HG03060 (cell line): ENCODE results near the gene KRTAP12-4.
"Not testable (repeated sequence)": the region's sequence is repeated elsewhere in the genome, so short reads cannot be mapped to it uniquely, and the experiment has no call there.

Experiments used
- ATAC-seq: cut with Tn5 transposase; IDR thresholded peaks from one replicate; pipeline ENCODE4 v1.9.1; 2021; ENCODE audit warnings: low read depth, moderate number of reproducible peaks; ENCODE audit not compliant: unreplicated experiment

KRTAP12-4 gene

GRCh38 chr21:44613386-44614155 lies 40.9 kb downstream of the KRTAP12-4 start:
- ATAC-seq = no peak

GRCh38 chr21:44612669-44613229 lies 41.7 kb downstream of the KRTAP12-4 start:
- ATAC-seq = no peak

GRCh38 chr21:44612029-44612486 lies 42.4 kb downstream of the KRTAP12-4 start, which contains the start of gene KRTAP10-8:
KRTAP10-8 (plus strand) TSS chr21:44612079; CDS start chr21:44612101, 22 bp downstream.
- ATAC-seq = no peak

GRCh38 chr21:44611551-44611950 lies 42.9 kb downstream of the KRTAP12-4 start:
- ATAC-seq = no peak

- ATAC-seq = not testable (repeated sequence)
These were observed 44.2 kb downstream of the KRTAP12-4 start for GRCh38 chr21:44610157-44610843.

- ATAC-seq = no peak
These were observed 45.3 kb downstream of the KRTAP12-4 start for GRCh38 chr21:44609193-44609592.

- ATAC-seq = no peak
These were observed 48.0 kb downstream of the KRTAP12-4 start for GRCh38 chr21:44606495-44606894.
